CD14-positive monocyte (primary cell): ENCODE results near the gene MORN3. TPM values are rescaled to one million over a fixed set of nuclear protein-coding genes. Genes with fewer than 3 reads are reported as not detected.

Source experiments
- DNase-seq, 3 donors: peaks; one replicate each; pipeline ENCODE4 v3.0.0-alpha.2; 2011 to 2022
- H2AFZ ChIP-seq: 2 replicates; pipeline ENCODE4 v1.6.0; 2012; ENCODE audit warnings: mild to moderate bottlenecking, low read depth, low read length, inconsistent platforms; ENCODE audit not compliant: insufficient read depth, poor library complexity, severe bottlenecking
- H3K27ac ChIP-seq, 2 donors: 1 replicate in 1 of 2; 2 replicates in 1 of 2; pipeline ENCODE4 v1.5.1; 2012 to 2013; ENCODE audit warnings: low read length in 2 of 2, control low read depth in 1 of 2, inconsistent platforms in 1 of 2, low read depth in 1 of 2, mild to moderate bottlenecking in 1 of 2
- H3K27me3 ChIP-seq, 2 donors: one replicate each; pipeline versions ENCODE4 v1.6.0 to v1.6.1; 2011 to 2013; ENCODE audit warnings: low read length in 2 of 2; ENCODE audit not compliant: control insufficient read depth in 2 of 2, insufficient read depth in 2 of 2
- H3K36me3 ChIP-seq, 2 donors: replicated peaks in 1 of 2; 1 replicate in 1 of 2; 2 replicates in 1 of 2; pipeline versions ENCODE4 v1.5.1 to v1.6.1; 2012 to 2013; ENCODE audit warnings: low read length in 2 of 2, control low read depth in 1 of 2, inconsistent platforms in 1 of 2, mild to moderate bottlenecking in 1 of 2; ENCODE audit not compliant: insufficient read depth in 2 of 2, control insufficient read depth in 1 of 2
- H3K4me1 ChIP-seq, 2 donors: 1 replicate in 1 of 2; 2 replicates in 1 of 2; pipeline versions ENCODE4 v1.5.1 to v1.6.1; 2012 to 2013; ENCODE audit warnings: low read length in 2 of 2, control low read depth in 1 of 2, inconsistent platforms in 1 of 2, mild to moderate bottlenecking in 1 of 2, moderate library complexity in 1 of 2; ENCODE audit not compliant: insufficient read depth in 2 of 2, control insufficient read depth in 1 of 2
- H3K4me2 ChIP-seq: replicated peaks from 2 replicates; pipeline ENCODE3; 2012; ENCODE audit warnings: low read length, moderate library complexity, mild to moderate bottlenecking; ENCODE audit not compliant: poor library complexity, severe bottlenecking; ENCODE audit errors: extremely low read depth
- H3K4me3 ChIP-seq, 3 experiments: fragments of 200-600 bp in 1 of 3; sonication (generic) in 1 of 3; replicated peaks in 1 of 3; 1 replicate in 2 of 3; 2 replicates in 1 of 3; pipeline ENCODE4 v1.5.1; 2011 to 2013; ENCODE audit warnings: low read length in 3 of 3, mild to moderate bottlenecking in 3 of 3, control low read depth in 2 of 3, low read depth in 2 of 3, inconsistent platforms in 1 of 3, moderate library complexity in 1 of 3
- H3K79me2 ChIP-seq: 2 replicates; pipeline ENCODE4 v1.6.0; 2012; ENCODE audit warnings: mild to moderate bottlenecking, control low read depth, inconsistent platforms, low read length, moderate library complexity; ENCODE audit not compliant: insufficient read depth
- H3K9ac ChIP-seq: 2 replicates; pipeline ENCODE4 v1.6.0; 2017; ENCODE audit warnings: low read length, mild to moderate bottlenecking; ENCODE audit not compliant: insufficient read depth, poor library complexity, severe bottlenecking
- H3K9me3 ChIP-seq, 2 donors: replicated peaks in 1 of 2; 1 replicate in 1 of 2; 2 replicates in 1 of 2; pipeline versions ENCODE4 v1.5.1 to v1.6.1; 2012 to 2013; ENCODE audit warnings: low read length in 2 of 2, control low read depth in 1 of 2; ENCODE audit not compliant: control insufficient read depth in 1 of 2, insufficient read depth in 1 of 2
- H4K20me1 ChIP-seq: 2 replicates; pipeline ENCODE4 v1.6.0; 2012; ENCODE audit warnings: mild to moderate bottlenecking, low read length, control low read depth, moderate library complexity; ENCODE audit not compliant: insufficient read depth
- H3K27ac Mint-ChIP-seq, 7 donors: one replicate each; pipeline ENCODE4 v1.8.0; 2020; ENCODE audit warnings: mild to moderate bottlenecking in 7 of 7, mixed read lengths in 7 of 7, moderate library complexity in 6 of 7, inconsistent platforms in 2 of 7
- H3K27me3 Mint-ChIP-seq, 3 donors: one replicate each; pipeline ENCODE4 v1.8.0; 2021 to 2022; ENCODE audit warnings: low read depth in 3 of 3, mild to moderate bottlenecking in 3 of 3, mixed read lengths in 3 of 3, moderate library complexity in 3 of 3, inconsistent platforms in 1 of 3
- H3K36me3 Mint-ChIP-seq, 2 donors: one replicate each; pipeline ENCODE4 v1.8.0; 2020; ENCODE audit warnings: mixed read lengths in 2 of 2, inconsistent platforms in 1 of 2, mild to moderate bottlenecking in 1 of 2
- H3K4me1 Mint-ChIP-seq: one replicate; pipeline ENCODE4 v1.8.0; 2020; ENCODE audit warnings: mild to moderate bottlenecking, mixed read lengths
- H3K4me3 Mint-ChIP-seq, 2 donors: one replicate each; pipeline ENCODE4 v1.8.0; 2020; ENCODE audit warnings: mild to moderate bottlenecking in 2 of 2, mixed read lengths in 2 of 2, moderate library complexity in 1 of 2
- H3K9me3 Mint-ChIP-seq, 7 donors: one replicate each; pipeline ENCODE4 v1.8.0; 2020 to 2022; ENCODE audit warnings: mixed read lengths in 7 of 7, mild to moderate bottlenecking in 6 of 7, moderate library complexity in 6 of 7, inconsistent platforms in 2 of 7
- CTCF ChIP-seq: fragments of 200-600 bp; IDR thresholded peaks from one replicate; pipeline ENCODE4 v1.8.0; 2022; ENCODE audit warnings: antibody characterized with exemption, mild to moderate bottlenecking
- WGBS: methylation state at CpG from one replicate; pipeline ENCODE4 v1.1.5; 2013; ENCODE audit warnings: missing lambda C conversion rate; ENCODE audit not compliant: insufficient coverage; 5-methylcytosine and 5-hydroxymethylcytosine counted together
- intact Hi-C, 2 donors: fragments of 100-400 bp; cut with micrococcal nuclease; formaldehyde crosslinking; loops; one replicate each; pipeline versions ENCODE4 v1.15.0 to v1.15.1; 2023
- polyA plus RNA-seq, 3 donors: library from polyadenylated mRNA; depleted of rRNA in 1 of 3; unstranded in 2 of 3; stranded (reverse) in 1 of 3; fragments of 300-500 nt in 2 of 3; fragments of >200 nt in 1 of 3; fragmentation: Illumina TruSeq in 2 of 3; gene quantifications; 1 replicate in 2 of 3; 2 replicates in 1 of 3; pipeline ENCODE4 v1.2.3, GENCODE V29; 2012 to 2021

The MORN3 gene
- polyA plus RNA-seq, 3 donors = 0.17 TPM; not detected in 2

DNA sequence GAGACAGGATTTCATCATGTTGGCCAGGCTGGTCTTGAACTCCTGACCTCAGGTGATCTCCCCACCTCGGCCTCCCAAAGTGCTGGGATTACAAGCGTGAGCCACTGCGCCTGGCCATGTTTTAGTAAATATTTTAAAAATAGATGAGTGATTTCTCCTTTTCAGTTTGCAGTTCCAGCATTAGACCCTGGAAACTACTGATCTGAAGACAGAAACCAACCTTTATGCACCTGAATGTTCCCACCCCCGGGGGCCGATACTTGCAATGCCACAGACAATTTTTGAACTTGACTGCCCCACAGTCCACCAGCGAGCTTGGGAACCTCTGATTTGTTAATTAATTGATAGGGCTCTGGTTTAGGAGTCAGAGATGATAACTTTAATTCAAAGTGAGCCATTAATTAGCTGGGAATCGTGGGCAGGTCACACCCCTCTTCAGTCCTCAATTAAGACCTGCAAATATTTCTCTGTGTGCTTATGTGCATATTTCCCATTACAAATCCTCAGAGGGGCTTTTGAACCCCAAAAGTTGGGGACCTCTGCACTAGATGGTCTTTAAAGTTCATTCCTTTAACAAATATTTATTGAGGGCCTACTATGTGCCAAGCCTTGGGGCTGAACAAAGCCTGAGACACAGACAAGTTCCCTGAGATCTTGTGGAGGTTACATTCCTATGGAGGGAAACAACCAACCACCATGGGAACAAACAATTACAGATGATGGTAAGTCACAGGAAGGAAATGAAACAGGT is 39.0 kb upstream of the MORN3 start:
- H2AFZ ChIP-seq = no peak overlapping the region
- Mint-ChIP-seq H3K27me3 (peaks cover 4 to 11% (median 8%) of the 10 kb centered on the region in 3 donors), H3K9me3 (peaks cover 0 to 5% (median 2%) of the 10 kb centered on the region in 7 donors), H3K4me1 (peaks cover 20% of the 10 kb centered on the region), H3K27ac (no peak overlapping the region), H3K4me3 (no peak overlapping the region), H3K36me3 (no peaks in the 10 kb centered on the region)
- no peaks in the 10 kb centered on the region for H3K36me3 ChIP-seq
- H3K4me2 ChIP-seq = no peak overlapping the region
- intact Hi-C loops = no loop called here
- H3K4me3 ChIP-seq = no peak overlapping the region
- DNase-seq = no peak
- H3K9ac ChIP-seq = no peak overlapping the region
- no peak for TF ChIP-seq CTCF
- no CpG with 5 or more reads among the region's 7 CpGs for WGBS
- peaks cover 15 to 23% of the 10 kb centered on the region in 2 donors for H3K4me1 ChIP-seq
- H4K20me1 ChIP-seq = no peaks in the 10 kb centered on the region
- H3K27ac ChIP-seq = no peak overlapping the region
- H3K79me2 ChIP-seq = peaks cover 4% of the 10 kb centered on the region
- H3K9me3 ChIP-seq = no peaks in the 10 kb centered on the region
- H3K27me3 ChIP-seq = no peaks in the 10 kb centered on the region

GRCh38 chr12:121705514-121705913 is 36.1 kb upstream of the MORN3 start:
- H3K27ac ChIP-seq = no peak overlapping the region
- Mint-ChIP-seq H3K4me1 (peaks cover 1% of the 10 kb centered on the region), H3K27ac (no peak overlapping the region), H3K4me3 (no peak overlapping the region), H3K36me3 (no peaks in the 10 kb centered on the region), H3K9me3 (peaks cover 0 to 6% (median 2%) of the 10 kb centered on the region in 7 donors), H3K27me3 (peaks cover 2 to 9% (median 8%) of the 10 kb centered on the region in 3 donors)
- H3K9me3 ChIP-seq = no peaks in the 10 kb centered on the region
- no peaks in the 10 kb centered on the region for H4K20me1 ChIP-seq
- no peak overlapping the region for H2AFZ ChIP-seq
- H3K4me3 ChIP-seq = no peak overlapping the region
- intact Hi-C loops = no loop called here
- no peak overlapping the region for H3K4me2 ChIP-seq
- H3K27me3 ChIP-seq = no peaks in the 10 kb centered on the region
- TF ChIP-seq CTCF = no peak
- no peaks in the 10 kb centered on the region for H3K4me1 ChIP-seq
- DNase-seq = no peak
- H3K36me3 ChIP-seq = no peaks in the 10 kb centered on the region
- H3K9ac ChIP-seq = no peak overlapping the region
- H3K79me2 ChIP-seq = no peaks in the 10 kb centered on the region
